Ovary (tissue), 3 donors: ENCODE data around the gene CMBL.

ENCODE experiments used
- CTCF ChIP-seq, 3 donors: fragments of 450-650 bp in 2 of 3; fragments of 200-600 bp in 1 of 3; IDR thresholded peaks; one replicate each; pipeline versions ENCODE4 v1.5.1 to v1.8.0; 2016 to 2022; ENCODE audit warnings: antibody characterized with exemption in 3 of 3, mild to moderate bottlenecking in 1 of 3
- POLR2A ChIP-seq: fragments of 450-650 bp; IDR thresholded peaks from one replicate; pipeline ENCODE4 v1.6.1; 2017; ENCODE audit warnings: antibody characterized with exemption, mild to moderate bottlenecking, moderate library complexity
- donor health status: DM: no; HTN: no; CAD: no.

- TF ChIP-seq CTCF (IDR thresholded peaks at IDR 0.05) (no peak), POLR2A (no peak)
Measured at GRCh38 chr5:10243660-10244240, 64.0 kb downstream of the CMBL start.
